Memory B cell (primary cell): Measurements from ENCODE around the gene HS6ST2.

Experiments used
- ATAC-seq: fragments of 150-1000 bp; cut with Tn5 transposase; 2 replicates; pipeline ENCODE4 v1.10.0; 2021; ENCODE audit warnings: low read depth, mild to moderate bottlenecking, moderate library complexity
- DNase-seq, 2 donors: peaks; one replicate each; pipeline ENCODE4 v3.0.0; 2022; ENCODE audit warnings: low spot score in 2 of 2
- H3K27ac Mint-ChIP-seq: one replicate; pipeline ENCODE4 v1.8.0; 2022; ENCODE audit warnings: mild to moderate bottlenecking, moderate library complexity, mixed read lengths
- H3K27me3 Mint-ChIP-seq: one replicate; pipeline ENCODE4 v1.8.0; 2022; ENCODE audit warnings: mixed read lengths
- H3K36me3 Mint-ChIP-seq: one replicate; pipeline ENCODE4 v1.8.0; 2022; ENCODE audit warnings: mild to moderate bottlenecking, mixed read lengths
- H3K4me1 Mint-ChIP-seq: one replicate; pipeline ENCODE4 v1.8.0; 2022; ENCODE audit warnings: mixed read lengths
- H3K4me3 Mint-ChIP-seq: one replicate; pipeline ENCODE4 v1.8.0; 2022; ENCODE audit warnings: mild to moderate bottlenecking, moderate library complexity, mixed read lengths
- H3K9me3 Mint-ChIP-seq: one replicate; pipeline ENCODE4 v1.8.0; 2022; ENCODE audit warnings: mixed read lengths

Gene HS6ST2

GRCh38 chrX:132819711-132820264 lies 138.6 kb downstream of the HS6ST2 start:
- no peaks in the 10 kb centered on the region for H3K9me3 Mint-ChIP-seq
- H3K4me3 Mint-ChIP-seq: no peak overlapping the region
- no peaks in the 10 kb centered on the region for H3K4me1 Mint-ChIP-seq
- no peak overlapping the region for H3K27ac Mint-ChIP-seq
- no peaks in the 10 kb centered on the region for H3K36me3 Mint-ChIP-seq
- no peak for ATAC-seq
- DNase-seq: no peak
- no peaks in the 10 kb centered on the region for H3K27me3 Mint-ChIP-seq

- DNase-seq (no peak), ATAC-seq (no peak)
- H3K27me3 Mint-ChIP-seq: no peaks in the 10 kb centered on the region
- H3K4me3 Mint-ChIP-seq: no peak overlapping the region
- H3K9me3 Mint-ChIP-seq: no peaks in the 10 kb centered on the region
- H3K4me1 Mint-ChIP-seq: no peaks in the 10 kb centered on the region
- no peaks in the 10 kb centered on the region for H3K36me3 Mint-ChIP-seq
- H3K27ac Mint-ChIP-seq: no peak overlapping the region
Observed at GRCh38 chrX:132818638-132819037, 139.8 kb downstream of the HS6ST2 start.

- Mint-ChIP-seq H3K36me3 (no peaks in the 10 kb centered on the region), H3K27ac (no peak overlapping the region), H3K4me1 (no peaks in the 10 kb centered on the region), H3K9me3 (no peaks in the 10 kb centered on the region), H3K27me3 (no peaks in the 10 kb centered on the region), H3K4me3 (no peak overlapping the region)
- DNase-seq: no peak
- ATAC-seq: no peak
Observed at GRCh38 chrX:132815643-132816042, 142.8 kb downstream of the HS6ST2 start.

- no peaks in the 10 kb centered on the region for H3K9me3 Mint-ChIP-seq
- DNase-seq (no peak), ATAC-seq (no peak)
- no peaks in the 10 kb centered on the region for H3K36me3 Mint-ChIP-seq
- H3K27ac Mint-ChIP-seq: no peak overlapping the region
- H3K4me3 Mint-ChIP-seq: no peak overlapping the region
- no peaks in the 10 kb centered on the region for H3K4me1 Mint-ChIP-seq
- no peaks in the 10 kb centered on the region for H3K27me3 Mint-ChIP-seq
Observed at GRCh38 chrX:132810964-132811712, 147.3 kb downstream of the HS6ST2 start.

GRCh38 chrX:132810488-132810887 lies 147.9 kb downstream of the HS6ST2 start:
- no peaks in the 10 kb centered on the region for H3K27me3 Mint-ChIP-seq
- H3K36me3 Mint-ChIP-seq: no peaks in the 10 kb centered on the region
- H3K27ac Mint-ChIP-seq: no peak overlapping the region

GRCh38 chrX:132809581-132809980 lies 148.8 kb downstream of the HS6ST2 start:
- no peak for ATAC-seq
- no peaks in the 10 kb centered on the region for H3K4me1 Mint-ChIP-seq
- H3K9me3 Mint-ChIP-seq: no peaks in the 10 kb centered on the region
- H3K27ac Mint-ChIP-seq: no peak overlapping the region
- DNase-seq: no peak
- H3K27me3 Mint-ChIP-seq: no peaks in the 10 kb centered on the region
- no peak overlapping the region for H3K4me3 Mint-ChIP-seq
- H3K36me3 Mint-ChIP-seq: no peaks in the 10 kb centered on the region

More at GRCh38 chrX:132810488-132810887, 147.9 kb downstream of the HS6ST2 start:
- H3K4me3 Mint-ChIP-seq: no peak overlapping the region
- DNase-seq (no peak), ATAC-seq (no peak)
- H3K9me3 Mint-ChIP-seq: no peaks in the 10 kb centered on the region
- no peaks in the 10 kb centered on the region for H3K4me1 Mint-ChIP-seq

- no peaks in the 10 kb centered on the region for H3K27me3 Mint-ChIP-seq
- H3K27ac Mint-ChIP-seq: no peak overlapping the region
- DNase-seq (no peak), ATAC-seq (no peak)
- H3K36me3 Mint-ChIP-seq: no peaks in the 10 kb centered on the region
- H3K4me1 Mint-ChIP-seq: no peaks in the 10 kb centered on the region
- no peak overlapping the region for H3K4me3 Mint-ChIP-seq
- no peaks in the 10 kb centered on the region for H3K9me3 Mint-ChIP-seq
Observed at GRCh38 chrX:132807411-132808030, 150.9 kb downstream of the HS6ST2 start.

- H3K4me1 Mint-ChIP-seq: no peaks in the 10 kb centered on the region
- ATAC-seq (no peak), DNase-seq (no peak)
- H3K36me3 Mint-ChIP-seq: no peaks in the 10 kb centered on the region
- no peaks in the 10 kb centered on the region for H3K9me3 Mint-ChIP-seq
- H3K4me3 Mint-ChIP-seq: no peak overlapping the region
- no peak overlapping the region for H3K27ac Mint-ChIP-seq
- H3K27me3 Mint-ChIP-seq: peaks cover 2% of the 10 kb centered on the region
Observed at GRCh38 chrX:132802033-132802432, 156.4 kb downstream of the HS6ST2 start.

GRCh38 chrX:132795181-132795580 lies 163.2 kb downstream of the HS6ST2 start:
- H3K4me1 Mint-ChIP-seq: no peaks in the 10 kb centered on the region
- H3K27me3 Mint-ChIP-seq: peaks cover 2% of the 10 kb centered on the region
- no peak overlapping the region for H3K4me3 Mint-ChIP-seq

GRCh38 chrX:132791714-132792113 lies 166.7 kb downstream of the HS6ST2 start:
- no peak overlapping the region for H3K27ac Mint-ChIP-seq
- H3K27me3 Mint-ChIP-seq: peaks cover 1% of the 10 kb centered on the region
- ATAC-seq: no peak
- DNase-seq: no peak
- no peak overlapping the region for H3K4me3 Mint-ChIP-seq
- H3K4me1 Mint-ChIP-seq: no peaks in the 10 kb centered on the region
- no peaks in the 10 kb centered on the region for H3K9me3 Mint-ChIP-seq
- no peaks in the 10 kb centered on the region for H3K36me3 Mint-ChIP-seq

More at GRCh38 chrX:132795181-132795580, 163.2 kb downstream of the HS6ST2 start:
- H3K27ac Mint-ChIP-seq: no peak overlapping the region
- ATAC-seq (no peak), DNase-seq (no peak)
- H3K36me3 Mint-ChIP-seq: no peaks in the 10 kb centered on the region
- no peaks in the 10 kb centered on the region for H3K9me3 Mint-ChIP-seq

GRCh38 chrX:132790329-132790728 lies 168.1 kb downstream of the HS6ST2 start:
- Mint-ChIP-seq H3K9me3 (no peaks in the 10 kb centered on the region), H3K27ac (no peak overlapping the region)

GRCh38 chrX:132786217-132786616 lies 172.2 kb downstream of the HS6ST2 start:
- no peaks in the 10 kb centered on the region for H3K36me3 Mint-ChIP-seq
- DNase-seq (no peak), ATAC-seq (no peak)
- no peak overlapping the region for H3K27ac Mint-ChIP-seq
- no peaks in the 10 kb centered on the region for H3K4me1 Mint-ChIP-seq
- peaks cover 1% of the 10 kb centered on the region for H3K27me3 Mint-ChIP-seq
- no peak overlapping the region for H3K4me3 Mint-ChIP-seq
- H3K9me3 Mint-ChIP-seq: no peaks in the 10 kb centered on the region

More at GRCh38 chrX:132790329-132790728, 168.1 kb downstream of the HS6ST2 start:
- peaks cover 1% of the 10 kb centered on the region for H3K27me3 Mint-ChIP-seq
- H3K36me3 Mint-ChIP-seq: no peaks in the 10 kb centered on the region
- no peaks in the 10 kb centered on the region for H3K4me1 Mint-ChIP-seq
- no peak overlapping the region for H3K4me3 Mint-ChIP-seq
- ATAC-seq (no peak), DNase-seq (no peak)

GRCh38 chrX:132778917-132779316 lies 179.5 kb downstream of the HS6ST2 start:
- DNase-seq (no peak), ATAC-seq (no peak)
- Mint-ChIP-seq H3K27ac (no peak overlapping the region), H3K36me3 (no peaks in the 10 kb centered on the region), H3K9me3 (peaks cover 2% of the 10 kb centered on the region), H3K4me1 (peaks cover 8% of the 10 kb centered on the region), H3K4me3 (no peak overlapping the region), H3K27me3 (peaks cover 8% of the 10 kb centered on the region)

- Mint-ChIP-seq H3K4me1 (peaks cover 8% of the 10 kb centered on the region), H3K36me3 (no peaks in the 10 kb centered on the region), H3K27me3 (peaks cover 8% of the 10 kb centered on the region), H3K27ac (no peak overlapping the region), H3K9me3 (peaks cover 2% of the 10 kb centered on the region), H3K4me3 (no peak overlapping the region)
- DNase-seq (no peak), ATAC-seq (no peak)
Observed at GRCh38 chrX:132776486-132777210, 181.8 kb downstream of the HS6ST2 start.
